Neural cell (in vitro differentiated cells): ENCODE results near the gene AP3S2.

Experiments used
- EP300 ChIP-seq: fragments of 450-650 bp; conservative IDR thresholded peaks from 2 replicates; pipeline ENCODE4 v1.6.1; 2014; ENCODE audit warnings: antibody characterized with exemption, mild to moderate bottlenecking, moderate library complexity; ENCODE audit not compliant: poor library complexity, severe bottlenecking
- EZH2 ChIP-seq: fragments of 200-600, 300-800 bp; shearing (Covaris generic), sonication (generic); IDR thresholded peaks from 2 replicates; pipeline ENCODE4 v1.6.1; 2014; ENCODE audit warnings: antibody characterized with exemption, low read length, borderline replicate concordance, mild to moderate bottlenecking; ENCODE audit not compliant: insufficient read depth, poor library complexity, severe bottlenecking
- MXI1 ChIP-seq: fragments of 450-650 bp; conservative IDR thresholded peaks from 2 replicates; pipeline ENCODE4 v1.6.1; 2014; ENCODE audit warnings: antibody characterized with exemption, mild to moderate bottlenecking; ENCODE audit not compliant: poor library complexity, severe bottlenecking
- POLR2AphosphoS5 ChIP-seq: IDR thresholded peaks from 2 replicates; pipeline ENCODE4 v1.6.1; 2012
- RAD21 ChIP-seq: fragments of 450-650 bp; conservative IDR thresholded peaks from 2 replicates; pipeline ENCODE4 v1.6.1; 2014; ENCODE audit warnings: antibody characterized with exemption, mild to moderate bottlenecking, moderate library complexity
- TAF1 ChIP-seq: IDR thresholded peaks from 2 replicates; pipeline ENCODE4 v1.6.1; 2012; ENCODE audit warnings: low read depth
- TF ChIP-seq, protein P1 (sequence below): fragments of 450-650 bp; IDR thresholded peaks from 2 replicates; pipeline ENCODE4 v1.5.1; 2014; ENCODE audit warnings: antibody characterized with exemption, mild to moderate bottlenecking, moderate library complexity; ENCODE audit not compliant: poor library complexity, severe bottlenecking
- TF ChIP-seq, protein P2 (sequence below): IDR thresholded peaks from 2 replicates; pipeline ENCODE4 v1.6.1; 2012; ENCODE audit warnings: borderline replicate concordance

DNA sequence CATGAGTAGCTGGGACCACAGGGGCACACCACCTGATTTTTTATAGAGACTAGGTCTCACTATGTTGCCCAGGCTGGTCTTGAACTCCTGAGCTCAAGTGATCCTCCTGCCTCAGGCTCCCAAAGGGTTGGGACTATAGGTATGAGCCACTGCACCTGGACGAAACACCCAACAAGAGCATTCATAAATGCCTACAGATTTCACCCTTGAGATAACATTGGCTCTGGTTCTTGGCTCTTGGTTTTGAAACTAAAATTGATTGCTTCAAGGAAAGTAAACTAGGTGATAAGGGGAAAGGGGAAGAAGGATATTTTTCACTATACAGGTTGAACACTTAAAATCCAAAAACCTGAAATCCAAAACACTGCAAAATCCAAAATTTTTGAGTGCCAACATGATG, 10.3 kb downstream of the AP3S2 start:
- TF ChIP-seq, protein P1, sequence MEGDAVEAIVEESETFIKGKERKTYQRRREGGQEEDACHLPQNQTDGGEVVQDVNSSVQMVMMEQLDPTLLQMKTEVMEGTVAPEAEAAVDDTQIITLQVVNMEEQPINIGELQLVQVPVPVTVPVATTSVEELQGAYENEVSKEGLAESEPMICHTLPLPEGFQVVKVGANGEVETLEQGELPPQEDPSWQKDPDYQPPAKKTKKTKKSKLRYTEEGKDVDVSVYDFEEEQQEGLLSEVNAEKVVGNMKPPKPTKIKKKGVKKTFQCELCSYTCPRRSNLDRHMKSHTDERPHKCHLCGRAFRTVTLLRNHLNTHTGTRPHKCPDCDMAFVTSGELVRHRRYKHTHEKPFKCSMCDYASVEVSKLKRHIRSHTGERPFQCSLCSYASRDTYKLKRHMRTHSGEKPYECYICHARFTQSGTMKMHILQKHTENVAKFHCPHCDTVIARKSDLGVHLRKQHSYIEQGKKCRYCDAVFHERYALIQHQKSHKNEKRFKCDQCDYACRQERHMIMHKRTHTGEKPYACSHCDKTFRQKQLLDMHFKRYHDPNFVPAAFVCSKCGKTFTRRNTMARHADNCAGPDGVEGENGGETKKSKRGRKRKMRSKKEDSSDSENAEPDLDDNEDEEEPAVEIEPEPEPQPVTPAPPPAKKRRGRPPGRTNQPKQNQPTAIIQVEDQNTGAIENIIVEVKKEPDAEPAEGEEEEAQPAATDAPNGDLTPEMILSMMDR: no peak
- TF ChIP-seq TAF1 (no peak), EP300 (no peak), POLR2AphosphoS5 (no peak), MXI1 (no peak), RAD21 (no peak), EZH2 (no peak)
- TF ChIP-seq, protein P2, sequence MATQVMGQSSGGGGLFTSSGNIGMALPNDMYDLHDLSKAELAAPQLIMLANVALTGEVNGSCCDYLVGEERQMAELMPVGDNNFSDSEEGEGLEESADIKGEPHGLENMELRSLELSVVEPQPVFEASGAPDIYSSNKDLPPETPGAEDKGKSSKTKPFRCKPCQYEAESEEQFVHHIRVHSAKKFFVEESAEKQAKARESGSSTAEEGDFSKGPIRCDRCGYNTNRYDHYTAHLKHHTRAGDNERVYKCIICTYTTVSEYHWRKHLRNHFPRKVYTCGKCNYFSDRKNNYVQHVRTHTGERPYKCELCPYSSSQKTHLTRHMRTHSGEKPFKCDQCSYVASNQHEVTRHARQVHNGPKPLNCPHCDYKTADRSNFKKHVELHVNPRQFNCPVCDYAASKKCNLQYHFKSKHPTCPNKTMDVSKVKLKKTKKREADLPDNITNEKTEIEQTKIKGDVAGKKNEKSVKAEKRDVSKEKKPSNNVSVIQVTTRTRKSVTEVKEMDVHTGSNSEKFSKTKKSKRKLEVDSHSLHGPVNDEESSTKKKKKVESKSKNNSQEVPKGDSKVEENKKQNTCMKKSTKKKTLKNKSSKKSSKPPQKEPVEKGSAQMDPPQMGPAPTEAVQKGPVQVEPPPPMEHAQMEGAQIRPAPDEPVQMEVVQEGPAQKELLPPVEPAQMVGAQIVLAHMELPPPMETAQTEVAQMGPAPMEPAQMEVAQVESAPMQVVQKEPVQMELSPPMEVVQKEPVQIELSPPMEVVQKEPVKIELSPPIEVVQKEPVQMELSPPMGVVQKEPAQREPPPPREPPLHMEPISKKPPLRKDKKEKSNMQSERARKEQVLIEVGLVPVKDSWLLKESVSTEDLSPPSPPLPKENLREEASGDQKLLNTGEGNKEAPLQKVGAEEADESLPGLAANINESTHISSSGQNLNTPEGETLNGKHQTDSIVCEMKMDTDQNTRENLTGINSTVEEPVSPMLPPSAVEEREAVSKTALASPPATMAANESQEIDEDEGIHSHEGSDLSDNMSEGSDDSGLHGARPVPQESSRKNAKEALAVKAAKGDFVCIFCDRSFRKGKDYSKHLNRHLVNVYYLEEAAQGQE: no peak
